ENCODE measurements around the gene TCEA2.

The TCEA2 gene

GRCh38 chr20:64049060-64049877, 13.7 kb upstream of the TCEA2 start, which contains the start of gene SOX18:
Gene SOX18 (minus strand): TSS chr20:64049639. CDS start chr20:64049516, 123 bp downstream.
- DNase-seq (ENCODE audit: low spot score) = peak; percentile 23

GRCh38 chr20:64049878-64050260, 13.1 kb upstream of the TCEA2 start:
- no peak for DNase-seq (ENCODE audit: low spot score)

GRCh38 chr20:64050261-64051032, 12.6 kb upstream of the TCEA2 start:
- no peak for DNase-seq (ENCODE audit: low spot score)

- DNase-seq (ENCODE audit: low spot score) = no peak
Measured at GRCh38 chr20:64051033-64051452, 12.0 kb upstream of the TCEA2 start.

- DNase-seq (ENCODE audit: low spot score) = no peak
Measured at GRCh38 chr20:64051561-64052325, 11.3 kb upstream of the TCEA2 start.

GRCh38 chr20:64052326-64052722, 10.7 kb upstream of the TCEA2 start:
- no peak for DNase-seq (ENCODE audit: low spot score)

- no peak for DNase-seq (ENCODE audit: low spot score)
Measured at GRCh38 chr20:64052987-64053840, 9.8 kb upstream of the TCEA2 start.

GRCh38 chr20:64053841-64054661, 8.9 kb upstream of the TCEA2 start:
- peak; percentile 33 for DNase-seq (ENCODE audit: low spot score)

- DNase-seq (ENCODE audit: low spot score) = no peak
Measured at GRCh38 chr20:64055396-64055892, 7.6 kb upstream of the TCEA2 start.

- DNase-seq (ENCODE audit: low spot score) = peak; percentile 43
Measured at GRCh38 chr20:64055893-64056638, 6.9 kb upstream of the TCEA2 start.

GRCh38 chr20:64056639-64056888, 6.4 kb upstream of the TCEA2 start:
- DNase-seq (ENCODE audit: low spot score) = no peak

GRCh38 chr20:64056889-64057627, 5.9 kb upstream of the TCEA2 start:
- DNase-seq (ENCODE audit: low spot score) = no peak

GRCh38 chr20:64057628-64058498, 5.1 kb upstream of the TCEA2 start:
- DNase-seq (ENCODE audit: low spot score) = peak; percentile 68

GRCh38 chr20:64058536-64058935, 4.5 kb upstream of the TCEA2 start:
- DNase-seq (ENCODE audit: low spot score) = no peak

GRCh38 chr20:64062276-64062595, 762 bp upstream of the TCEA2 start:
- peak; percentile 35 for DNase-seq (ENCODE audit: low spot score)

- DNase-seq (ENCODE audit: low spot score) = no peak
Measured at GRCh38 chr20:64063389-64064144, 569 bp downstream of the TCEA2 start.

GRCh38 chr20:64064145-64064698, 1.2 kb downstream of the TCEA2 start:
- peak; percentile 72 for DNase-seq (ENCODE audit: low spot score)
